Activated CD8-positive, alpha-beta memory T cell treated with anti-CD3 and anti-CD28 coated beads for 4 hours (primary cell): ENCODE measurements around the gene NUP153.
"Not testable (repeated sequence)": the region's sequence is repeated elsewhere in the genome, so short reads cannot be mapped to it uniquely, and the experiment has no call there.

Source experiments
- DNase-seq, 2 donors: peaks; one replicate each; pipeline ENCODE4 v3.0.0-alpha.2; 2020; ENCODE audit warnings: low read depth in 2 of 2

Gene NUP153

DNA sequence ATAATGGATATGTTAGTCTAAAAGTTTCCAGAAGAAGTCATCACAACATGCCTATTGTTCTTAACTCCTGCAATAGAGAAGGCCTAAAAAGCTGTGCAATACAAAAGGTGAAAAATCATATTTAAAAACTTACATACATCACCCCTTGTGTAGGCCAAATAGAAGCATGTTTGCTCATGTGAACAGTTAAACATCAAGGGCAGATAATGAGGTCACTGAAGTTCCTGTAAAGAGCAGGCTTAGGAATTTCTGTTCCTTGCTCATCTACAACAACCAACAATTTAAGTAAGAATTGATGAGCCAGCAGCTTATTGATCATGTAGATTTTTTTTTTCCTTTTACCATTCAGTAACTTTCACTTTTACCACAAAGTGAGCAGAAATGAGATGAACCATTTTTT lies 7.5 kb upstream of the NUP153 start:
- DNase-seq = no peak

DNA sequence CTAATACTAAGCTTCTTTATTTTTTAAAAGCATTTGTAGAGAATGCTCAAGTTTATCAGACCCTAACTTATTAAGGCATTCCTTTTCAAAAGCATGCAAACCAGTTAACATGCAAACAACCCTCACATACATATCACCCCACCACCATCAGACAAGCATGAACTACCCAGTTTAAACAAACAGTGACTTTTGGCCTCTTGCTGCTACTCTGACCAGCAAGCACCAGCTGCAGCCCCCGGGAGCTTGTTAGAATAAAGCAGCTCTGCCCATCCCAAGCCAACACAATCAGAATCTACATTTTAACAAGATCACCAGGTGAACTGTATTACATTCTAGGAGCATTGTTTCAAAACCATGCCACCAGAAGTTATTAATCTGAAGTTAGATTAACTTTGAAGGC lies 5.9 kb upstream of the NUP153 start:
- no peak for DNase-seq

DNA sequence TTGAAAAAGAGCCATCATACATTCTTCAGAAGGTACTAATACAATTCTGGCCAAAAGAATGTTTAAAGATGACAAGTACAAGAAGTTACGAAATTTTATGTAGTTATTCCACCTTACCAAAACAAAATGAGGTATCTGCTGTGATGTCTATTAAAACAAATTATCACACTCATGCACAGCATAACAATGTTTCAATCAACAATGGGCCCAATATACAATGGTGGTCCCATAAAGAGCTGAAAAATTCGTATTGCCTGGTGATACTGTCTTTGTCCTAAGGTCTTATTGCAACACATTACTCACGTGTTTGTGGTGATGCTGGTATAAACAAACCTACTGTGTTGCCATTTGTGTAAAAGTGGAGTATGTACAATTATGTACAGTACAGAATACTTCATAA lies 3.6 kb upstream of the NUP153 start:
- no peak for DNase-seq

DNA sequence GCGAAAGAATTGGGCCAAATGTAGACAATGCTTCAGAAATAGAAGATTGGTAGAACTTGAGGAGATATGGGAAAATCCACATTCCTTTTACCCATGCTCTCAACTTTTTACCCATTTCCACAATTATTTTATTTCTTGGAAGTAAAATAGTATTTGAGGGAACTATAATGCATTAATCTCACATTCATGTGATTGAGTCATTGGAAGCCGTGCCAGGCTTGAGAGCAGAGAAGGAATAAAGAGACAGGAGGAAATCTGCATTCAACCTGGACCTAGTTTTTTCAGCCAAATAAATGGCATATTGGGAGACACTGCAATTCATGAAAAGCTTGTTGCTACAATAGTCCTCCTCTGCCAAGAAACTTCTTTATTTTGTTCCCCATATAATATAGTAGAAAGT lies 2.8 kb upstream of the NUP153 start:
- no peak for DNase-seq

DNA sequence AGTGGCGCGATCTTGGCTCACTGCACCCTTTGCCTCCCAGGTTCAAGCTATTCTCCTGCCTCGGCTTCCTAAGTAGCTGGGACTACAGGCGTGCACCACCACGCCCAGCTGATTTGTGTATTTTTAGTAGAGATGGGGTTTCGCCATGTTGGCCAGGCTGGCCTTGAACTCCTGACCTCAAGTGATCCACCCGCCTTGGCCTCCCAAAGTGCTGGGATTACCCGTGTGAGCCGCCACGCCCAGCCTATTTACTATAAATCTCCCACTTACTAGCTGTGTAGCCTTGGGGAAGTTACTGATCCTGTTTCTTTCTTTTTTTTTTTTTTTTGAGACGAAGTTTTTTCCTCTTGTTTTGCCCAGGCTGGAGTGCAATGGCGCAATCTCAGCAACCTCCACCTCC lies 1.3 kb upstream of the NUP153 start:
- not testable (repeated sequence) for DNase-seq

DNA sequence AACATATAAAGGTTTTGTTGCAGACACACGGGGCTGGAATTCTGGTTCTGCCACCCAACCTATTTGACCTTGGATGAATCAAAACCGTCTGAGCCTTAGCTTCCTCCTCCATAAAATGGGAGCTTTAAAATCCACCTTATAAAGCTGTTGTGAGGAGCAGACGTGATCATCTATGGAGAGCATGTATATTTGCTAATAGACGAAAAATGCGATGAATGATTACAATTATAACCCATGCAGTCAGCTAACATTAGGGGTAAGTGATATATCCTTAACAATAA lies 586 bp upstream of the NUP153 start:
- no peak for DNase-seq

DNA sequence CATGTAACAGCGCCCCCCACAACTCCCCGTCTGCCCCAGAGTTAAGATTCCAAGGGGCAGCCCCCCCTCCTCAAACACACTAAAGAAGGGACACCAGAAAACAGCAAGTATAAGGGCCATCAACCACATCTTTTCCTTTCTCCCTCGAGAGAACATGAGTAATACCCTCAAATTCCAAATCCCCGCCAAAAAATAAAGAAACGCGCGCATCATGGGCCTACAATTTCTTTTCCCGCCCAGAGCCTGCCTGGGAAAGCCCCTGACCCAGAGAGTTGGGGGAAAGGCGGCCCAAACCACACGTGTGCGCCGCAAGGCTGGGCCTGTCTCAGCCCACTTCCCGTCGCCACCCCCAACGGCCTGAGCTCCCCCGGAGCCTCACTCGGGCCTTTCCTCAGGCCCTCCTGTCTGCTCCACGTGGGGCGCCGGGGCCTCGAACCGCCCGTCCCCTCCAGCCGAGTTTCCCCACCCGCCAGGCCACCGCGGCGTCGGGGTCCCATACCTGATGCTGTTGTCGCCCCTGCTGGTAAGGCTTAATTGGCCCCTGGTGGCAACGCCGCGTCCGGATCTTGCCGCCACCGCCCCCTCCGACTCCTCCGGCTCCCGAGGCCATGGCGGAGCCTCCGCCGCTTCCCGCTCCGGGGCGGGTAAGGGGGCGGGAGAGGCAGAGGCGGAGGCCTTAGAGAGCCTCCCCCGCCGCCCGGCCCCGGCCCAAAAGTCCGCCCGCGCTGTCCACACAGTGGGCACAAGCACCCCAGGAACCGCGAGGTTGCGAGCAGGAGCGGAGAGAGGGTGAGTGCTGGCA lies 746 bp downstream of the NUP153 start:
- DNase-seq = peak; percentile 74 to 80

DNA sequence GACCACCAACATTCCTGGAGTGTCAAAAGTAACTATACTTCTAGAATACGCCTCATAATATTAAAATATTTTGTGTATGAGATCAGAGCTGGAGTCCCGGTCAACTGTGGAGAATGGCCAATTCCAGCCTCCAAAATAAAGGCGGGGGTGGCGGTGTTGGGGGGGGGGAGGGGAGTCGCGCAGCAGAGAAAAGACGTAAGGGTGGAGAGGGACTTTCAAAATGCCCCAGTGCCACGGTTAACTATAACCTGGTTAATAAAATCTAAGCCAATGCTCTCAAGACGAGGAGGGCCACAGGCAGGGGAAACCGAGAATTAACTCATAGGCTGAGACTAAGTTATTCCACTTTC lies 1.3 kb downstream of the NUP153 start:
- no peak for DNase-seq

DNA sequence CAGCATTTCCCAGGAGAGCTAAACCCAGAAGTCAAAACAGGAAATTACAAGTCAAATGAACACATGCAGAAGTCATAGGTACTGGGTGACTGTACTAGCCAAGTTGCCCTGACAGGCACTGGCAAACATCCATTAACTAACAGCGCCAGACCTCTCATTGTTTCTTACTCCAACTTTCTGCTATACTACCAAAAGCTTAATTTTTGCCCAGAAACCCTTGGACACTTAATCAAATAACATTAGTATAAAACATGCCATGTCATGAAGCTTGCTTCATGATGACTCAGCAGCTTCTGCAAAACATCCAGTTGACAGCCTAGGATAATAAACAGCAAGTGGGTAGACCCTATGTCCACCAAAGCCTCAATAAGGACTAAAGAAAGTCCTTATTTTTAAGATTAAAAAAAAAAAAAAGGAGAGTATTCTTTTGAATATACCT lies 3.5 kb downstream of the NUP153 start:
- no peak for DNase-seq

DNA sequence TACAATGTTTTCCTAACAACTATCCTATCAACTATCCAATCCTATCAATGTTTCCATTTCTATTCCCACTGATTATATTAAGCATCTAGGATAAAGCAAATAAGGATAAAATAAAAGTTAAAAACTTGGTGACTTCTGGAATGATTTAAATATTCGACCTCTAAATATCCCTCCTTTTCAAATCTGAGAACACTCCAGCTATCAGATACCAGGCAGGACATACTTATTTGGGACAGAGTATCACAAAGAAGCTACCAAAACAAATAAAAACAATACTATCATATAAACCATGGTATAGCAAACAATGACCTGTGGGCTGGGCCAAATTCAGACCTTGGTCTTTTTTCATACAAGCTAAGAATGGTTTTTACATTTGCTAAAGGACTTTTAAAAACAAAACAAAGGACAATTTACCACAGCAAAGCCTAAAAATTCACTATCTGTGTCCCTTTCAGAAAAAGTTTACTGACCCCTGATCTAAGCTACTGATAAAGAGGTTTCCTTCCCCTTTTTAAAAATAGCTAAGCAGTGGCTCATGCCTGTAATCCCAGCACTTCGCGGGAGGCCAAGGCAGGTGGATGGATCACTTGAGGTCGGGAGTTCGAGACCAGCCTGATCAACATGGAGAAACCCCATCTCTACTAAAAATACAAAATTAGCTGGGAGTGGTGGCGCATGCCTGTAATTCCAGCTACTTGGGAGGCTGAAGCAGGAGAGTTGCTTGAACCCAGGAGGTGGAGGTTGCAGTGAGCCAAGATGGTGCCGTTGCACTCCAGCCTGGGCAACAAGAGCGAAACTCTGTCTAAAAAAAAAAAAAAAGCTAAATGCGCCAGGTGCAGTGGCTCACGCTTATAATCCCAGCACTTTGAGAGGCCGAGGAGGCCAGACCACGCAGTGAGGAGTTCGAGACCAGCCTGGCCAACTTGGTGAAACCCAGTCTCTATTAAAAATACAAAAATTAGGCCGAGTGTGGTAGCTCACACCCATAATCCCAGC lies 6.0 kb downstream of the NUP153 start:
- no peak for DNase-seq

DNA sequence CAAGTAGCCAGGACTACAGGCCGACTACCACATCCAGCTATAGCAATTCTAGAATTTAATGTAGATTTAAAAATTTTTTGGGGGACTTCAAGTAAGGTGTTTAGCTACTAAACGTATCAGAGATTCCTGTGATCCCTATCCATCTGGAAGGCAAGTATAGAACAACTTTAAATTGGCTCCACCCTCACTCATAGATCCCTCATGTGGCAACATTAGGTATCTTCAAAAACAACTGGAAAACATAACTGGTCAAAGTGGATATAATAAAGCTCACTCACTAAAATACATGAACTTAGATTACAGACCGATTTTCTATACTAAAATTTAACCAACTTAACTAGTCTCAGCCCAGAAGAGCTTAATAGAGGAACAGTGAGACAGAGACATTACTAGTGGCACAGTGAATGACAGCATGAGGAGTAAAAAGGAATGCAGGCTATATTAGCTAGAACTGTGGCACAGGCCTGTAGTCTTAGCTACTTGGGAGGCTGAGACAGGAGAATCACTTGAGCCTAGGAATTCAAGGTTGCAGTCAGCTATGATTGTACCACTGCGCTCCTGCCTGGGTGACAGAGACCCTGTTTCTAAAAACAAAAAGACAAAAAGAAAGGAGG lies 14.7 kb downstream of the NUP153 start:
- DNase-seq = no peak

DNA sequence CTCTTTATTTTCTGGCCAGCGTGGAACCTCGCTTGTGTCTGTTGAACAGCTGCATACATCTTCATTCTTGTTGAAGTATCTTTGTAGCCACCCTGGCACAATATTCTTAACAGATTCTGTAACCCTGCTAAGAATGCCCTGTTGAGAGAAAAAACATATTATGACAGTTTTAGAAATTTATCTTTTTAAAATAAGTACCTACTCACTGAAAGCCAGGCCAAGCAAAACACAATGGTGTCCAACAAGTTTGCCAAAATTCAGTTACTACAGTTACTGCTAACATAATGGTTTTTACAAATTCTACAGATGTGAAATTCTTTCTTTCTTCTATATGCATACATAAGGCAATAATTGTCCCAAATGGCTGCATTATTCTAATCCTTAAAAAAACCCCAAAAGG lies 18.2 kb downstream of the NUP153 start:
- no peak for DNase-seq

DNA sequence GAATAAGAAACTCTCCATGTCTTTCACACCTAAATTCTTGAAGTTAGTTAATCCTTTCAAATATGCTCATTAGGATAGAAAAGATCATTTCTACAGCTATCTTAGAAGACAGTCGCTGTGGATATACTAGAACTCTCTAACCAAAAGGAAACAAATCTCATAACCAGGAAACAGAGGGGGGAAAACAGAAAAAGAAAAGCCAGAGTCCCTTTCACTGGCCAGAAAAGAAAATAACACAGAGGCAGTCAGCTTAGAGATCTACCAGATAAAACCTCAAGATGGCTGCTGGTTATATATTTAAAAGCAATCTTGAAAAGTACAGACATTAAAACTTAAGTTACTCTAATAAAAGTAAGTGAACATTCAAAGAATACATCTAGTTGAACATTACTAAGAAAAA lies 19.6 kb downstream of the NUP153 start:
- no peak for DNase-seq

DNA sequence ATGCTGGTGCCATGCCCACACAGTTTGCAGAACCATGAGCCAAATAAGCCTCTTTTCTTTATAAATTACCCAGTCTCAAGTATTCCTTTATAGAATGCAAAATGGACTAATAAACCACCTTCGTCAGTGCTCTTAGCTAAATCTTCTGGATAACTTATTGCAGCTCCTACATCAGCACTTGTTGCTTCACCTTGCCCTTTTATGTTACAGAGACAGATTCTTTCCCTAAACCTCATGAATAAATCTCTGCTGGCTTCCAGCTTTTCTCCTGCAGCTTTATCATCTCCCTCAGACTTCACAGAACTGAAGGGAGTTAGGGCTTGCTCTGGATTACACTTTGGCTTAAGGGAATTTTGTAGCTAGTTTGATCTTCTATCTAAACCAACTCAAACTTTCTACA lies 22.6 kb downstream of the NUP153 start:
- no peak for DNase-seq

DNA sequence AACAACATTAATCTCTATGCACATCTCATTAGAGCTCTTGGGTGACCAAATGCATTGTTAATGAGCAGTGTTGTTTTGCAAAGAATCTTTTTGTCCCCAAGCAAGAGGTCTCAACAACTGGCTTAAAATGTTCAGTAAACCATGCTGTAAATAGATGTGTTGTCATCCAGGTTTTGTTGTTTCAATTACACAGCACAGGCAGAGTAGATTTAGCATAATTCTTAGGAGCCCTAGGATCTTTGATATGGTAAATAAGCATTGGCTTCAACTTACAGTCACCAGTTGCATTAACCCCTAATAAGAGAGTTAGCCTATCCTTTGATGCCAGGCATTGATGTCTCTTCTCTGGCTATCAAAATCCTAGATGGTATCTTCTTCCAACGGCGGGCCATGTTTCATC lies 23.3 kb downstream of the NUP153 start:
- no peak for DNase-seq

DNA sequence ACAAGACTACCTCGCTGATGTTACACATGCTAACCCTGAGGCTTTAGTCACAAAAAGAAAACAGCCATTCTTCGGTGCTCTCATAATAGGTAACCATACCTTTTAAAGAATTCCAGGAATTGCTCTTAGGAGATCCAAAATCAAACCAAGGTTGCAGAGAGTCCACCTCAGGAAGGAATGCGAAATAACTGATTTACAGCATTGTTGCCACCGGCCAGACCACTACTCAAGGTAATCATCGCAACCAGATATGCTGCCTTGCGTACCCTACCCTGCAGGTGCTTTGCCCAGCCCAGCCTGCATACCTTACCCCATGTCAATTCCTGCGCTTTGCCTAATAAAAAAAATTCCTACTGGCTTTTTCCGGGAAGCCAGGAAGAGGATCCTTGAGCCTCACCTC lies 27.0 kb downstream of the NUP153 start:
- DNase-seq = no peak

DNA sequence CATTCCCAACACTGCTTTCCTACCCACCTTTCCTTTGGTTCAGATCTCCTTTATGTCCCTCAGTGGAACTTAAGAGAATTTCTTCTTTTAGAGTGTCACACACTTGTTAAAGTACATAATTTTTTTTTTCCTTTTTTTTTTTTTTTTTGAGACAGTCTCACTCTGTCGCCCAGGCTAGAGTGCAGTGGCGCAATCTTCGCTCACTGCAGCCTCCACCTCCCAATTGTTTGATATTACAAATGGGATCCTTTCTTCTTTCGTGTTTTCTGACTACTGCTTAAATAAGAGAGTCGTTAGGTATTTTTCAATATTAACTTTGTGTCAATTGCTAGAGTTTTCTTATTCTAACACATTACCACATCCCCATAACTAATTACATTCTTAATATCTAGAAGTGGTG lies 29.1 kb downstream of the NUP153 start:
- DNase-seq = no peak

DNA sequence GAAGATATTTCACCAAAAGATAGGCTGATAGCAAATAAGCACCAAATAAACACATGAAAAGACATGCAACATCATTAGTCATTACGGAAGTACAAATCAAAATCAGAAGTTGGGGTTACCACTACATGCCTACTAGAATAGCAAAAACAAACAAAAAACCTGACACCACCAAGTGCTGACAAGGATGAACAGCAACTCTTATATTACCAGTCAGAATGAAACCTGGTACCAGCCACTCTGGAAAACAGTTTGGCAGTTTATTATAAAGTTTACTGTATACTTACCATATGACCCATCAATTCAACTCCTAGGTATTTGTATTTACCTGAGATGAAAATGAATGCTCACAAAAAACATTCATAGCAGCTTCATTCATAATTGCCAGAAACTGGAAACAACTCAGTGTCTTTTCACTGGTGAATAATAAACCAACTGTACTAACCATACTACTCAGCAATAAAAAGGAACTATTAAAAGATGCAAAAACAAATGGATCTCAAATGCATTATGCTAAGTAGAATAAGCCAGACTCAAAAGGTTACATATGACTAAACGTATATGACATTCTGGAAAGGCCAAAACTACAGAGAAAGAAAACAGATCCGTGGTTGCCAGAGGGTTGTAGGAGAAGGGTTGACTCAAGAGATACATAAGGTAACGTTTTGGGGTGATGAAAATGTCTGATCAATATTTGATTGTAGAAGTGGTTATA lies 33.0 kb downstream of the NUP153 start:
- DNase-seq = no peak

DNA sequence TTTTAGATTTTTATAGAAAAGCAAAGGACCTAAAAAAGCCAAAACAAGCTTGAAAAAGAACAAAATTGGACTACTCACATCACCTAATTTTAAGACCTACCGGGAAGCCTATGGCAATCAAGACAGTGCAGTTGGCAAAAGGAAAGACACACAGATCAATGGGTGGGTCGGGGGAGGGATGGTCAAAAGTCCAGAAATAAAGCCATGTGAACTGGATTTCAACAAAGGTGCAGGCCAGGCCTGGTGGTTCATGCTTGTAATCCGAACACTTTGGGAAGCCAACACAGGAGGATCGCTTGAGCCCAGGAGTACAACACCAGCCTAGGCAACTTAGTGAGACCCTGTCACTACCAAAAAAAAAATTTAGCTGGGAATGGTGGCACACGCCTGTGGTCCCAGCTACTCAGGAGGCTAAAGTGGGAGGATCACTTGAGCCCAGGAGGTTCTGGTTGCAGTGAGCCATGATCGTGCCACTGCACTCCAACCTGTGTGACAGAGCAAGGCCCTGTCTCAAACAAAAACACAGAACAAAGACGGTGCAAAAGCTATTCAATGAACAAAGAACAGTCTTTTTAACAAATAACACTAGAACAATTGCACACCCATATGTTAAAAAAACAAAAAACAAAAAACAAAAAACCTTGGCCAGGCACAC lies 34.5 kb downstream of the NUP153 start:
- no peak for DNase-seq

DNA sequence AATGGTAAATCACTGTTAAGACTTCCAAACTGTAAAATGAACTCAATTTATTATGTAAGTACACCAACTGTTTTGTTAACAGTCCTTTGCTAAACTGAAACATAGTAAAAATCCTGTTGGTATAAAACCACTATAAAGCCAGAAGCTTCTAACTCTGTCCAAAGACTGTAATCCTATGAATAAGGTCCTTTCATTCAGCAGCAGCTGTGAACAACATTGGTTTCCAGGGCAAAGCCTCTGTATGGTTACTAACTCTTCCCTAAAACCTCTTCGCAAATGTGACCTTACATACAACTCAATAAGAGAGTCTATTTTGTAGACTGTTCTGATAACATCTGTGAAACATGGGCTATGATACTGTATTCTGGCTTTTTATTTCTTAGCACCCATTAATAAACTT lies 40.1 kb downstream of the NUP153 start:
- no peak for DNase-seq

DNA sequence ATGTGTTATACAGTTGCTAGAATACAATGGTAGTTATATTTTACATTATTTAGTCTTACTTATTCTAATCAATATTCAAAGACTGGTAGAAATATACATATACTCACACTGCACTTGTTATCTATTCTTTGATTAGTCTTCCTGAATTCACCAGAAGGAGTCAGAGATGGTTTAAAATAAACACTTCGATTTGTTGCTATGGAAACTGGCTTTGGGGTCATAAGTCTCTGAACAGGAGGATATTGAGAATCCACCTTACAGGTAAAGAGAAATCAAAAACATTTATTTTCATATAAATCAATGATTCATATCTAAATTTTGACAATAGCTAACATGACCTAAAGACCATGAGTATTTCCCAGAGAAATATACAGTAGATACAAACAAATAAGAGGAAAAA lies 41.6 kb downstream of the NUP153 start:
- no peak for DNase-seq

DNA sequence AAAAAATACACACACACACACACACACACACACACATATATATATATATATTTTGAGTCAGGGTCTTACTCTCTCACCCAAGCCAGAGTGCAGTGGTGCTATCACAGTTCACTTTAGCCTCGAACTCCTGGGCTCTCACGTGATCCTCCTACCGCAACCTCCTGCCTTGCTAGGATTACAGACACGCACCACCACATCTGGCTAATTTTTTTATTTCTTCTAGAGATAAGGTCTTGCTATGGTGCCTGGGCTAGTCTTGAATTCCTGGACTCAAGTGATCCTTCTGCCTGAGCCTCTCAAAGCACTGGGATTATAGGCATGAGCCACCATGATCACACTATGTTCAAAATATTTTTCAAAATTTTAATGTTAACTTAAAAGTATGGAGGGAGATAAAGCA lies 43.5 kb downstream of the NUP153 start:
- DNase-seq = no peak
